Lung (tissue), 12 donors: Measurements from ENCODE around the gene MYD88. TPM values are rescaled to one million over a fixed set of nuclear protein-coding genes. Genes with fewer than 3 reads are reported as not detected.

ENCODE experiments used
- ATAC-seq: fragments of 200-7000 bp; cut with Tn5 transposase; one replicate; pipeline ENCODE4 v1.9.1; 2020; ENCODE audit warnings: moderate number of reproducible peaks; ENCODE audit not compliant: insufficient read depth, low FRiP score
- DNase-seq, 3 donors: peaks; one replicate each; pipeline ENCODE4 v3.0.0-alpha.2; 2013 to 2017
- H3K27ac ChIP-seq, 2 donors: one replicate each; pipeline ENCODE4 v1.5.1; 2013; ENCODE audit warnings: mild to moderate bottlenecking in 2 of 2, moderate library complexity in 2 of 2, control low read depth in 1 of 2, inconsistent platforms in 1 of 2, low read depth in 1 of 2, low read length in 1 of 2
- H3K27me3 ChIP-seq, 3 donors: one replicate each; pipeline ENCODE4 v1.5.1; 2013; ENCODE audit warnings: low read length in 2 of 3; ENCODE audit not compliant: control insufficient read depth in 3 of 3, insufficient read depth in 3 of 3
- H3K36me3 ChIP-seq, 4 donors: one replicate each; pipeline ENCODE4 v1.5.1; 2013; ENCODE audit warnings: low read length in 4 of 4, mild to moderate bottlenecking in 1 of 4, moderate library complexity in 1 of 4; ENCODE audit not compliant: control insufficient read depth in 4 of 4, insufficient read depth in 4 of 4
- H3K4me1 ChIP-seq, 5 donors: one replicate each; pipeline ENCODE4 v1.5.1; 2013; ENCODE audit warnings: low read length in 5 of 5, mild to moderate bottlenecking in 2 of 5, moderate library complexity in 1 of 5; ENCODE audit not compliant: control insufficient read depth in 5 of 5, insufficient read depth in 5 of 5
- H3K4me3 ChIP-seq: one replicate; pipeline ENCODE4 v1.5.1; 2013; ENCODE audit warnings: mild to moderate bottlenecking, control low read depth, moderate library complexity
- H3K9ac ChIP-seq, 2 donors: one replicate each; pipeline ENCODE4 v1.5.1; 2013; ENCODE audit warnings: low read length in 2 of 2, control low read depth in 1 of 2; ENCODE audit not compliant: insufficient read depth in 1 of 2
- H3K9me3 ChIP-seq, 4 donors: one replicate each; pipeline ENCODE4 v1.5.1; 2013; ENCODE audit warnings: low read length in 3 of 4, mild to moderate bottlenecking in 1 of 4, moderate library complexity in 1 of 4; ENCODE audit not compliant: control insufficient read depth in 4 of 4, insufficient read depth in 3 of 4
- WGBS, 2 donors: extraction: QIAGEN DNeasy Blood & Tissue Kit; methylation state at CpG; one replicate each; pipeline ENCODE4 v1.1.7; 2013; 5-methylcytosine and 5-hydroxymethylcytosine counted together
- polyA plus RNA-seq, 2 donors: library from polyadenylated mRNA; stranded (reverse); fragments of 200-250 nt; gene quantifications; one replicate each; pipeline ENCODE4 v1.2.1, GENCODE V29; 2013
- total RNA-seq, 2 donors: library from RNA; depleted of rRNA in 1 of 2; stranded (reverse); fragments of >200 nt in 1 of 2; gene quantifications; one replicate each; pipeline ENCODE4 v1.2.1, GENCODE V29; 2014 to 2021
- TF ChIP-seq, protein P1 (sequence below): IDR thresholded peaks from 2 replicates; pipeline ENCODE4 v1.5.1; 2012; ENCODE audit warnings: mild to moderate bottlenecking; ENCODE audit errors: control extremely low read depth, extremely low read depth
- donor health status: control.
- donor health status: control.
- donor health status: Bipolar disorder and iron deficiency.
- donor health status: healthy.
- donor health status: DM: yes; HTN: yes; CAD: no.

The MYD88 gene
- total and polyA plus RNA-seq, 4 donors = 32.5 to 145 (median 60.3) TPM

DNA sequence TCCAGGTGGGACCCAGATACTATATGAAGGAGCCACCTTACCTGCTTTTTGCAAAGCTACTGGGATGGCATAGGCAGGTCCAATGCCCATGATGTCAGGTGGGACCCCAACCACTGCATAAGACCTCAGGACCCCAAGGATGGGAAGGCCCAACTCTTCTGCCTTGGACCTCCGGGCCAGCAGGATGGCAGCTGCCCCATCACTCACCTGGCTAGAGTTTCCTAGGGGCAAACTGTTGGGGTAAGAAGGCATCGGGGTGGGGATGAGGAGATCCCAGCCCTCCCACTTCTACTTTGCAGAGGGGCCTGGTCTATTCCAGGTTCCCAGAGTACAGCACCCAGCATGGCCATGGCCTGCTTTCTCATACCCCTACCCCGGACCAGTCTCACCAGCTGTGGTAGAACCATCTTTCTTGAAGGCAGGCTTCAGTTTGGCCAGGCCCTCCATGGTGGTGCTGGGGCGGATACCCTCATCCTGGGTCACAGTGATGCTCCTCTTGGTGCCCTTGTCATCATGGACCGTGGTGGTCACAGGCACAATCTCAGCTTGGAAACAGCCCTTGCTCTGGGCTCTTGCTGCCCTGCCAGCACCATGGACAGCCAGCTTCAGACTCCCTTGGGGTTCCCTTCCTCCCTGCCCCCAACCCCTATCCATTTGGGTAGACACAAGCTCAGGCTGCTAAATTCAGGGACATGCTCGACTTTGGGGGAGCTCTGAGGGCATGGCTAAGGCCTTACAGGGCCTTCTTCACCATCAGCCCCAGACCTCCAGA, 12.2 kb upstream of the MYD88 start:
- TF ChIP-seq, protein P1, sequence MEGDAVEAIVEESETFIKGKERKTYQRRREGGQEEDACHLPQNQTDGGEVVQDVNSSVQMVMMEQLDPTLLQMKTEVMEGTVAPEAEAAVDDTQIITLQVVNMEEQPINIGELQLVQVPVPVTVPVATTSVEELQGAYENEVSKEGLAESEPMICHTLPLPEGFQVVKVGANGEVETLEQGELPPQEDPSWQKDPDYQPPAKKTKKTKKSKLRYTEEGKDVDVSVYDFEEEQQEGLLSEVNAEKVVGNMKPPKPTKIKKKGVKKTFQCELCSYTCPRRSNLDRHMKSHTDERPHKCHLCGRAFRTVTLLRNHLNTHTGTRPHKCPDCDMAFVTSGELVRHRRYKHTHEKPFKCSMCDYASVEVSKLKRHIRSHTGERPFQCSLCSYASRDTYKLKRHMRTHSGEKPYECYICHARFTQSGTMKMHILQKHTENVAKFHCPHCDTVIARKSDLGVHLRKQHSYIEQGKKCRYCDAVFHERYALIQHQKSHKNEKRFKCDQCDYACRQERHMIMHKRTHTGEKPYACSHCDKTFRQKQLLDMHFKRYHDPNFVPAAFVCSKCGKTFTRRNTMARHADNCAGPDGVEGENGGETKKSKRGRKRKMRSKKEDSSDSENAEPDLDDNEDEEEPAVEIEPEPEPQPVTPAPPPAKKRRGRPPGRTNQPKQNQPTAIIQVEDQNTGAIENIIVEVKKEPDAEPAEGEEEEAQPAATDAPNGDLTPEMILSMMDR = no peak
- H3K9ac ChIP-seq = no peak overlapping the region
- no peak overlapping the region for H3K27ac ChIP-seq
- ATAC-seq (no peak), DNase-seq (no peak)
- H3K4me1 ChIP-seq = peaks cover 0 to 12% (median 0%) of the 10 kb centered on the region in 5 donors
- WGBS, 2 donors = 97 to 99% methylated on average over 6 of the region's 6 CpGs
- H3K36me3 ChIP-seq = peaks cover 23 to 65% (median 48%) of the 10 kb centered on the region in 4 donors
- H3K9me3 ChIP-seq = no peaks in the 10 kb centered on the region
- H3K4me3 ChIP-seq = no peak overlapping the region
- H3K27me3 ChIP-seq = no peaks in the 10 kb centered on the region

DNA sequence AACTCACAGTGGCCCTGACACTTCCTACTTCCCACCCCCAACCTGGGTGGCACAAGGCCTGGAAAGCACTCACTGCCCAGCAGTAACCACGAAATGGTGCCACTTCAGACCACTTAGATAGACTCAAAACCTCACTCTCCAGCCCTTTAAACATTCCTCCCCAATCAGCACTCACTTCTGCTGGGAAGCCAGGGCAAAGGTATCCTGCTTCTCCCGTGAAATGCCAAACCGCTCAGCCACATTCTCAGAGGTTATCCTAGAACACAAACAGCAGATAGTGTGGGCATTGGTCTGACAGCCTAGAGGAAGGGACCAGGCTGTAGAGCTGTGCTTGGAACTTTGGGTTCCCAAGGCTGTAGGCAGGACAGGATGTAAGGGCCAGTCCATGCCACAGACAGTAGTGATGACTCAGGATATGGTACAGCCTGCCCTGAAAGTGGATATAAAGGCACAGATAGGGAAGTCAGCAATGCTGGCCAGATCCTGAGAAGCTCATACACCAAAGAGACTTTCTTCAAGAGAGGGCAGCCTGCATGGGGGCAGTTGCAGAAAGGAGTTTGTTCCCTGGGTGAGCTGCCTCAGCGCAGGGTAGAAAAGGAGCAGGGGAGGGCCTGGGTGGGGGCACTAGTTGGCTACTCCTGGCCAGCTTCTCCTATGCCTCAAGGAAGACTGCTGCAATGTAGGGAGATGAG, 10.7 kb upstream of the MYD88 start:
- 83 to 89% methylated on average over 4 of the region's 4 CpGs for WGBS, 2 donors
- TF ChIP-seq, protein P1 = no peak
- peaks cover 0 to 12% (median 0%) of the 10 kb centered on the region in 5 donors for H3K4me1 ChIP-seq
- H3K27ac ChIP-seq = peak overlapping the region; percentile 6 to 70
- DNase-seq = no peak
- ATAC-seq = peak; percentile 74
- no peaks in the 10 kb centered on the region for H3K27me3 ChIP-seq
- no peak overlapping the region for H3K9ac ChIP-seq
- no peaks in the 10 kb centered on the region for H3K9me3 ChIP-seq
- H3K36me3 ChIP-seq = peaks cover 15 to 57% (median 45%) of the 10 kb centered on the region in 4 donors
- no peak overlapping the region for H3K4me3 ChIP-seq

DNA sequence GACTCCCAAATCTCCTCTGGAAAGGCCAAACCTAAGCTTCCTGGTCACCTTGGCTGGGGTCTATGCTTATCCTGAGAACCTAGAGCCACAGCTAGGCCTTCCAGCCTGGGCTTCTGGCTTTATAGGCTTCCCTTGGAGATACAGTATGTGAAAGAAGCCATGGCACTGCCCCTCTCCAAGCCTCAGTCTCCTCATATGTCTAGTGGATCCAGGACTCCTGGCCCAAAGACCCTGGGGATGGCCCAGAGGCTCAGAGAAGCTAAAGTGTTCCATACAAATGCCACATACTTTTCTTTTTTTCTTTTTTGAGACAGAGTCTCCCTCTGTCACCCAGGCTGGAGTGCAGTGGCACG, 10.2 kb upstream of the MYD88 start:
- Histone ChIP-seq H3K4me3 (no peak overlapping the region), H3K36me3 (peaks cover 13 to 55% (median 43%) of the 10 kb centered on the region in 4 donors), H3K9me3 (no peaks in the 10 kb centered on the region), H3K27ac (peak overlapping the region in 1 of 2 donors; percentile 70), H3K4me1 (peaks cover 0 to 14% (median 0%) of the 10 kb centered on the region in 5 donors), H3K9ac (no peak overlapping the region), H3K27me3 (no peaks in the 10 kb centered on the region)
- DNase-seq (no peak), ATAC-seq (no peak)
- TF ChIP-seq, protein P1 = no peak
- 93 to 96% methylated on average over 1 of the region's 1 CpG for WGBS, 2 donors
